ENCODE data around the gene CR1. TPM values are rescaled to one million over a fixed set of nuclear protein-coding genes. Genes with fewer than 3 reads are reported as not detected.
"Not testable (repeated sequence)": the region's sequence is repeated elsewhere in the genome, so short reads cannot be mapped to it uniquely, and the experiment has no call there.

CR1 gene
- total RNA-seq, 1 donor from 2014 or later: 31.2 TPM

DNA sequence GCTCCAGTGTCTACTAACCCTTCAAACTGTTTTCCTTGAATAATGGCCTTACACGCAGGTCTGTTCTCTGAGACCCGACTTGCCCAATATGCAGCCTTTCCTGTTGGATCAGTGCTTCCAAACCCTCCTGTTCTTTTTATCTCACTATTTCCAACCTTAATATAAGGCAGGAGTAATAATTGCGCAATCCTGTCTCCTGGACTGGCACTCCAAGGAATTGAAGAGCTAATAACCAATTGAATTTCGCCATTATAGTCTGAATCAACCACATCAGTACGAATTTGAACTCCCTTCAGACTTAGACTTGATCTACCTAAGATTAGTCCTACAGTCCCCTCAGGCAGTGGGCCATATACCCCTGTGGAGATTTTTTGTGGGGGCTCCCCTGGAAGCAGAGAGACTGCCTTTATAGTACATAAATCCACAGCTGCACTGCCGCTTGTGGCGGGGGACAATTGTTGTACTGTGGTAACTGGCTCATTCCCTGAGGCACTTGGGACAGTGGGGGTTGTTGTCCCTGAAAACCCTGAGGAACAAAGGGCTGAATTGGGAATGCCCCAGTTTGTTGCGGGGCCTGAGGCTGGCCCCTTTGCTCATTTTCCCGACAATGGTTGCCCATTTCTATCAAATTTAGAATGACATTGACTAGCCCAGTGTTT lies 142.7 kb downstream of the CR1 start:
- not testable (repeated sequence) for DNase-seq (ENCODE audit: low spot score)

DNA sequence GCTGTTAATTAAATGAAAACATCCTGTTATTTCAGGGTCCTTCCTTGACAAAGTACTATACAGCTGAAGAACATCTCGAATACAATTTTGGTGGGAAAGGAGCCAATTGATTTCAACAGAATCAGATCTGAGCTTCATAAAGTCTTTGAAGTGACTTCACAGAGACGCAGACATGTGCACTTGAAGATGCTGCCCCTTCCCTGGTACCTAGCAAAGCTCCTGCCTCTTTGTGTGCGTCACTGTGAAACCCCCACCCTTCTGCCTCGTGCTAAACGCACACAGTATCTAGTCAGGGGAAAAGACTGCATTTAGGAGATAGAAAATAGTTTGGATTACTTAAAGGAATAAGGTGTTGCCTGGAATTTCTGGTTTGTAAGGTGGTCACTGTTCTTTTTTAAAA lies 143.4 kb downstream of the CR1 start:
- DNase-seq (ENCODE audit: low spot score): not testable (repeated sequence)

- DNase-seq (ENCODE audit: low spot score): no peak
Observed at GRCh38 chr1:207644166-207644851, 148.4 kb downstream of the CR1 start.

DNA sequence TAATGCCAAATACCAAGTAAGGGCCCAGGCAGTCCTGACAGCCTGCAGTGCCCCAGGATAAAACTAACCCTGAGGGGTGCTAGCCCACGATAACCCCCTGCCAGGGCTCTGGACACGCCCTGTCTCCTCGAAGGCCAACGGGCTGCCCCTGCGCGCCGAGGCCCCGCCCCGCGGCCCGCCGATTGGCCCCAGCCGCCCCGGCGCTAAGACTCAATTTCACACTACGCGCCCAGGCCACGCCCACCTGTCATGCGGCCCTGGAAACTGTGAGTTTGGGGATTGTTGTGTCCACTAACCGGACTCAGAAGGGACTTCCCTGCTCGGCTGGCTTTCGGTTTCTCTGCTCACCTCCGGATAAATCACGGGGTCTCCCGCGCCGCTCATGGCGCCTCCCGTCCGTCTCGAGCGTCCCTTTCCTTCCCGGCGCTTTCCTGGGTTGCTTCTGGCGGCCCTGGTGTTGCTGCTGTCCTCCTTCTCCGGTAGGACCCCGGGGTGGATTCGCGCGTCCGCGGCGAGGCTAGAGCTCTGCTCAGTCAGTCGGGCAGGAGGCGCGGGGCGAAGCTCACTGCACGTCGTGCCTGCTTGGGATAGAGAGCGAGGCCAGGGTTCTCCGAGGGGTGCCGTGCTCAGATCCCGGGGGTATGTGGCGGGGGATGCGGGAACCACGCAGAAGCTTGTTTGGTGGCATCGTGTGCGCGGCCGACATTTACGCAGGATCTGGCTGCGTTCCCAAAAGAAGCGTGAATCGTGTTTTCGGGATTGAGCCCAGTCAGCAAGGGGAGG lies 149.1 kb downstream of the CR1 start, which contains the start of gene CR1L:
Gene CR1L, plus strand, starts transcription at position 282 of the 783 bp plus-strand sequence. Its CDS starts 101 bp downstream, at position 383.
- no peak for DNase-seq (ENCODE audit: low spot score)

- no peak for DNase-seq (ENCODE audit: low spot score)
Observed at GRCh38 chr1:207645635-207646081, 149.7 kb downstream of the CR1 start.

- DNase-seq (ENCODE audit: low spot score): no peak
Observed at GRCh38 chr1:207646171-207646570, 150.2 kb downstream of the CR1 start.

- no peak for DNase-seq (ENCODE audit: low spot score)
Observed at GRCh38 chr1:207646944-207647579, 151.1 kb downstream of the CR1 start.

DNA sequence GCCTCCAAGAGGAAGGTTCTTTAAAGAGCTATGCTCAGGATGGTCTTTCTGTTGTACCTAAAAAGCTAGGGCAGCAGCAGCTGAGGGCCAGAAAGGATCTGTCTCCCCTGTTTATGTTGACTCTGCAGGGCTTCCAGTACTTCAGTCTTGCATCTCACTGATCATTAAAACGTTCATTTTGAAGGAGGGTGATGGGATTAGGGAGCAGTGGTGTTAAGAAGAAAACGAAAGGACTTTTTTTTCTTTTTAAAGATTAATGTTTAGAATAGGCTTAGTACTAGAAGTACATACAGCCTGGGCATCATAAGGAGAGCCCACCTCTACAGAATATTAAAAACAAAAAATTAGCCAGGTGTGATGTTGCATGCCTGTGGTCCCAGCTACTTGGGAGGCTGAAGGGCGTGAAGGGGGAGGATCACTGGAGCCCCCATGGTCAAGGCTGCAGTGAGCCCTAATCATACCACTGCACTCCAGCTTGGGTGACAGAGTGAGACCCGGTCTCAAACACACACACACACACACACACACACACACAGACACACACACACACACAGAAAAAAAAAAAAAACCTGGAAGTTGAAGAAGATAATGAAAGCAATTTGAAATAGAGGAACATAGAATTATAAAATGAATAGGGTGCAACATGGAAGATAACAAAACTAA lies 151.8 kb downstream of the CR1 start:
- DNase-seq (ENCODE audit: low spot score): no peak

DNA sequence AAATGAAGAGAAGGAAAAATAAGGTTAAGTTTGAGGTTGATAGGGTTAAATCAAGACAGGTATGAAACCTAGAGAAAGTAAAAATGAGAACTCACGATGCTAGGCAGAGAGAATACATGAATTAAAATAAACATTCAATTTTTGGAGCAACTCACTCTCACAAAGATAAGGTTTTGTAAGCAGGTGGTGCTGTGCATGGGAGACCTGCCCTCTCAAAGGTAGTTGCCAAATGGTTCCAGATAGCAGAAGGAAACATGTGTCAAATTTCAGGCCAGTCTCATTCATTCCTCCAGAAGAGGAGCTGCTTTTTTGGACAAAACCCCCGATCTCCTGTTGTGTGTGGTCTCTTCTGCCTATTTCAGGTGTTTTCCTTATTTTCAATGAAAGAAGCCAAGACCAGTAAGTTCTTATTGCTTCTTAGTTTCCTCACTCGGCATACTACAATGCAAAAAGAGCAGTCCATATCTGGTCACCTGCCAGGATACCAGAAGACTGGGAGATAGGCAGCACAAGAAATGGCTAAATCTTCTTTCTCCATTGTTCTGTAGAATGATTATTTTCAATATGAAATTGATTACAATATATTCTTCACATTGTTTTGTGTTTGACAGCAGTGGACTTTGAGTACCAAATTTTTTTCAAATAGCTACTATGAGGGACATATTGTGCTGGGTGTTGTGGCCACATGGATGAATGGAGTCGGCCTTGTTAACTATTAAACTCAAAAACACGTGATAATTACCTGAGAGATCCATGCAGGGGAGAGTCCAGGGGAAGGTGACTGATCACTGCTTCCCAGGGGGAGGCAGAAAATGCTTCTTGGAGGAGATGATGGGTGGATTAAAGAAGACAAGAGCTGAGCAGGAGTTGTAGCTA lies 152.6 kb downstream of the CR1 start:
- no peak for DNase-seq (ENCODE audit: low spot score)

GRCh38 chr1:207649210-207649753 lies 153.3 kb downstream of the CR1 start:
- no peak for DNase-seq (ENCODE audit: low spot score)

- no peak for DNase-seq (ENCODE audit: low spot score)
Observed at GRCh38 chr1:207649865-207650580, 154.1 kb downstream of the CR1 start.

- DNase-seq (ENCODE audit: low spot score): no peak
Observed at GRCh38 chr1:207651583-207651982, 155.6 kb downstream of the CR1 start.

- DNase-seq (ENCODE audit: low spot score): no peak
Observed at GRCh38 chr1:207654320-207654719, 158.4 kb downstream of the CR1 start.

GRCh38 chr1:207658408-207658807 lies 162.5 kb downstream of the CR1 start:
- DNase-seq (ENCODE audit: low spot score): no peak

DNA sequence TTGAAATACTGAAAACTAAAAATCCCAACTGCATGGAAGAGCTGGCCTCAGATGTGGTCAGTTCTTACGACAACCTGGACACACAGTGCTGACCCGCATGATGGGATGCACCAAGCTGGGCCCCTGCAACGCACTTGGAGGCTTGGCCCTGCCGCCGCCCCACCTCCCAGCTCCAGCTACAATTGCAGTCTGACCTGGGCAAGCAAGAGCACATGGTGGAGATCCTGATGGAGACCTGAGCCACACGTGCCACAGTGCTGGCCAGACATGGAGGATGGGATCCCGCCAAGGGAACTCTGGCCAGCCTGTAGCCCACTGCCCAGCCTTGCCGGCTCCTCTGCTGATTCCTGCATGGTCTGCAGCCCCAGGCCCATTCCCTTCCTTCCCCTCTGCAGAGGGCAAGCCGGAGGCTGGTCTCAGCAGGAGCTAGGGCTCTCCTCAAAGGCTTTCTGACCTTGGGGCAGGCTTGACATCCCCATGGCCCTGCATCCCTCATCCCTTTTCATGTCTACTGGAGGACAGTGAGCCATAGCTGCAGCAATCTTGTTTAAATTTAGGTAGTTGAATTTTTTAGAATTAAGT lies 163.0 kb downstream of the CR1 start:
- no peak for DNase-seq (ENCODE audit: low spot score)

GRCh38 chr1:207659545-207660153 lies 163.7 kb downstream of the CR1 start:
- no peak for DNase-seq (ENCODE audit: low spot score)

- DNase-seq (ENCODE audit: low spot score): not testable (repeated sequence)
Observed at GRCh38 chr1:207661420-207661819, 165.5 kb downstream of the CR1 start.

GRCh38 chr1:207666342-207666741 lies 170.4 kb downstream of the CR1 start:
- no peak for DNase-seq (ENCODE audit: low spot score)

Data from mesenteric fat pad (tissue), 1 donor.